ENCODE data around the gene ST6GAL1.

Gene ST6GAL1

GRCh38 chr3:187069857-187070516 lies 139.7 kb downstream of the ST6GAL1 start:
- DNase-seq (ENCODE audit: low read depth): no peak
- no peak for TF ChIP-seq CTCF (conservative IDR thresholded peaks at IDR 0.05; ENCODE audit: low read length)
- H3K4me3 ChIP-seq (ENCODE audit: low read length): no peak overlapping the region

GRCh38 chr3:187072102-187072501 lies 141.8 kb downstream of the ST6GAL1 start:
- no peak overlapping the region for H3K4me3 ChIP-seq (ENCODE audit: low read length)

GRCh38 chr3:187072511-187072910 lies 142.2 kb downstream of the ST6GAL1 start:
- TF ChIP-seq CTCF (conservative IDR thresholded peaks at IDR 0.05; ENCODE audit: low read length): no peak
- H3K4me3 ChIP-seq (ENCODE audit: low read length): no peak overlapping the region
- DNase-seq (ENCODE audit: low read depth): no peak

More at GRCh38 chr3:187072102-187072501, 141.8 kb downstream of the ST6GAL1 start:
- no peak for TF ChIP-seq CTCF (conservative IDR thresholded peaks at IDR 0.05; ENCODE audit: low read length)
- no peak for DNase-seq (ENCODE audit: low read depth)

GRCh38 chr3:187073581-187074098 lies 143.3 kb downstream of the ST6GAL1 start:
- no peak overlapping the region for H3K4me3 ChIP-seq (ENCODE audit: low read length)
- no peak for TF ChIP-seq CTCF (conservative IDR thresholded peaks at IDR 0.05; ENCODE audit: low read length)
- DNase-seq (ENCODE audit: low read depth): no peak

GRCh38 chr3:187074846-187075245 lies 144.5 kb downstream of the ST6GAL1 start:
- TF ChIP-seq CTCF (conservative IDR thresholded peaks at IDR 0.05; ENCODE audit: low read length): no peak
- DNase-seq (ENCODE audit: low read depth): no peak
- no peak overlapping the region for H3K4me3 ChIP-seq (ENCODE audit: low read length)

GRCh38 chr3:187076297-187076696 lies 146.0 kb downstream of the ST6GAL1 start:
- no peak for TF ChIP-seq CTCF (conservative IDR thresholded peaks at IDR 0.05; ENCODE audit: low read length)
- no peak overlapping the region for H3K4me3 ChIP-seq (ENCODE audit: low read length)
- no peak for DNase-seq (ENCODE audit: low read depth)

GRCh38 chr3:187077085-187077484 lies 146.8 kb downstream of the ST6GAL1 start:
- no peak overlapping the region for H3K4me3 ChIP-seq (ENCODE audit: low read length)
- DNase-seq (ENCODE audit: low read depth): no peak
- no peak for TF ChIP-seq CTCF (conservative IDR thresholded peaks at IDR 0.05; ENCODE audit: low read length)
